Glutamatergic neuron (in vitro differentiated cells): Measurements from ENCODE around the gene MAP7D1. TPM values are rescaled to one million over a fixed set of nuclear protein-coding genes. Genes with fewer than 3 reads are reported as not detected.

Source experiments
- DNase-seq: peaks from one replicate; pipeline ENCODE4 v3.0.0; 2022
- H3K27ac Mint-ChIP-seq: one replicate; pipeline ENCODE4 v1.8.0; 2020; ENCODE audit warnings: mild to moderate bottlenecking, mixed read lengths, inconsistent platforms; ENCODE audit not compliant: unreplicated experiment
- H3K27me3 Mint-ChIP-seq: one replicate; pipeline ENCODE4 v1.8.0; 2020; ENCODE audit warnings: mild to moderate bottlenecking, moderate library complexity, mixed read lengths, inconsistent platforms; ENCODE audit not compliant: unreplicated experiment
- H3K36me3 Mint-ChIP-seq: one replicate; pipeline ENCODE4 v1.8.0; 2020; ENCODE audit warnings: mild to moderate bottlenecking, mixed read lengths, inconsistent platforms; ENCODE audit not compliant: unreplicated experiment
- H3K4me1 Mint-ChIP-seq: one replicate; pipeline ENCODE4 v1.8.0; 2020; ENCODE audit warnings: mild to moderate bottlenecking, low read depth, mixed read lengths, inconsistent platforms; ENCODE audit not compliant: unreplicated experiment
- H3K4me3 Mint-ChIP-seq: one replicate; pipeline ENCODE4 v1.8.0; 2020; ENCODE audit warnings: mild to moderate bottlenecking, mixed read lengths, inconsistent platforms; ENCODE audit not compliant: unreplicated experiment
- H3K9me3 Mint-ChIP-seq: one replicate; pipeline ENCODE4 v1.8.0; 2020; ENCODE audit warnings: mild to moderate bottlenecking, moderate library complexity, mixed read lengths, inconsistent platforms; ENCODE audit not compliant: unreplicated experiment
- total RNA-seq: library from RNA; stranded (reverse); fragmentation: NEBNext Ultra II Directional; extraction: Animal tissue kit (Norgen Biotek cat#: 25700); gene quantifications from one replicate; pipeline ENCODE4 v1.2.1, GENCODE V29; 2021; ENCODE audit not compliant: unreplicated experiment
- TF ChIP-seq, protein P1 (sequence below): fragments of 200-600 bp; sonication (generic); IDR thresholded peaks from one replicate; pipeline ENCODE4 v1.5.0; 2021; ENCODE audit not compliant: partially characterized antibody, unreplicated experiment

Gene MAP7D1
- total RNA-seq, 1 donor from 2014 or later: 152 TPM

DNA sequence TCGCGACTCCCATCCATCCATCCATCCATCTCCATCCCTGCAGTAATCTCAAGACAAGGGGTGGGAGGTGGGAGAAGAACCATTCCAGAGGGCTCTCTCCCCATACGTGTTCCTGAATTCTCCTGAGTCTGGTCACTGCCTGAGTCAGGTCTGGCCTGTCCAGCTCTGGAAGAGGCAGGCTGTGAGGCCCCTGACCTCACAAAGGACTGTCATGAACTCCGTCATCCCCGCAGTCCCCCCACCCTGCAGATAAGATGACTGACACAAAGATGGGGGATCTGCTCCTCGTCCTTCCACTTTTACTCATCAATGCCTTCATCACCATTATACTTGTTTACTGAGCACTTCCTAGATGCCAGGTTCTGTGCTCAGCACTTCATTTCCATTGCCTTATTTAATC lies 1.6 kb upstream of the MAP7D1 start:
- Mint-ChIP-seq H3K27ac (peak overlapping the region; percentile 22), H3K4me3 (peak overlapping the region; percentile 75), H3K4me1 (peaks cover 36% of the 10 kb centered on the region), H3K9me3 (peaks cover 10% of the 10 kb centered on the region), H3K27me3 (peaks cover 20% of the 10 kb centered on the region), H3K36me3 (no peaks in the 10 kb centered on the region)
- DNase-seq: no peak
- TF ChIP-seq, protein P1, sequence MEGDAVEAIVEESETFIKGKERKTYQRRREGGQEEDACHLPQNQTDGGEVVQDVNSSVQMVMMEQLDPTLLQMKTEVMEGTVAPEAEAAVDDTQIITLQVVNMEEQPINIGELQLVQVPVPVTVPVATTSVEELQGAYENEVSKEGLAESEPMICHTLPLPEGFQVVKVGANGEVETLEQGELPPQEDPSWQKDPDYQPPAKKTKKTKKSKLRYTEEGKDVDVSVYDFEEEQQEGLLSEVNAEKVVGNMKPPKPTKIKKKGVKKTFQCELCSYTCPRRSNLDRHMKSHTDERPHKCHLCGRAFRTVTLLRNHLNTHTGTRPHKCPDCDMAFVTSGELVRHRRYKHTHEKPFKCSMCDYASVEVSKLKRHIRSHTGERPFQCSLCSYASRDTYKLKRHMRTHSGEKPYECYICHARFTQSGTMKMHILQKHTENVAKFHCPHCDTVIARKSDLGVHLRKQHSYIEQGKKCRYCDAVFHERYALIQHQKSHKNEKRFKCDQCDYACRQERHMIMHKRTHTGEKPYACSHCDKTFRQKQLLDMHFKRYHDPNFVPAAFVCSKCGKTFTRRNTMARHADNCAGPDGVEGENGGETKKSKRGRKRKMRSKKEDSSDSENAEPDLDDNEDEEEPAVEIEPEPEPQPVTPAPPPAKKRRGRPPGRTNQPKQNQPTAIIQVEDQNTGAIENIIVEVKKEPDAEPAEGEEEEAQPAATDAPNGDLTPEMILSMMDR: no peak

DNA sequence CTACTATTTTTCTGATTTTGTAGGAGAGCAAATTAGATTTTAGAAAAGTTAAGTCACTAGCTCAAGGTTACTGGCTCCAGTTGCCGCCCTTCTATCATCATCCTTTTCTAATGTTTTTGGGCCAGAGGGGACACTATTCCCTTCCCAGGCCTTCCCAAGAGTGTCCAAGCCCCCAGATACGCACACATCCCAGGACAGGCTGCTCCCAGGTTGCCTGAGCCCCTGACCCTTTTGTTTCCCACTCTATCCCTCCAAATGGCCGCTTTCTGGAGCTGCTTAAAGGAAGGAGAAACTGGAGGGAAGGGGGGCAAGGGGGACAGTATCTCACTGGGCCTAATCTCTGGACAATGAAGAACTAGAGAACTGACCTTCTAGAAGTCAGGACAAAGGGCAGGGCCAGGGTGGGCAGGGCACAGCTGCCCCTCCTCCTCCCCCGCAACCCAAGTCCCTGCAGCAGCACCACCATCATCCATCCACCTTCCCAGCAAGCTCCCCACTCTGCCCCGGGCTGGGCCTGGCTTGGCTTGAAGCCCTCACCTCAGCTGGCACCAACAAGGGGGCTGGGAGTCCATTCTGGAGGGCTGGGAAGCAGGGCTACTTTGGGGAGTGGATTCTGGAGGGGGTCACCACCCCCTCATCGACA lies 1.1 kb upstream of the MAP7D1 start:
- peak overlapping the region; percentile 75 for H3K4me3 Mint-ChIP-seq
- TF ChIP-seq, protein P1: no peak
- H3K4me1 Mint-ChIP-seq: peaks cover 34% of the 10 kb centered on the region
- H3K36me3 Mint-ChIP-seq: no peaks in the 10 kb centered on the region
- DNase-seq: peak; percentile 41
- peak overlapping the region; percentile 77 for H3K27ac Mint-ChIP-seq
- peaks cover 7% of the 10 kb centered on the region for H3K9me3 Mint-ChIP-seq
- H3K27me3 Mint-ChIP-seq: peaks cover 20% of the 10 kb centered on the region

DNA sequence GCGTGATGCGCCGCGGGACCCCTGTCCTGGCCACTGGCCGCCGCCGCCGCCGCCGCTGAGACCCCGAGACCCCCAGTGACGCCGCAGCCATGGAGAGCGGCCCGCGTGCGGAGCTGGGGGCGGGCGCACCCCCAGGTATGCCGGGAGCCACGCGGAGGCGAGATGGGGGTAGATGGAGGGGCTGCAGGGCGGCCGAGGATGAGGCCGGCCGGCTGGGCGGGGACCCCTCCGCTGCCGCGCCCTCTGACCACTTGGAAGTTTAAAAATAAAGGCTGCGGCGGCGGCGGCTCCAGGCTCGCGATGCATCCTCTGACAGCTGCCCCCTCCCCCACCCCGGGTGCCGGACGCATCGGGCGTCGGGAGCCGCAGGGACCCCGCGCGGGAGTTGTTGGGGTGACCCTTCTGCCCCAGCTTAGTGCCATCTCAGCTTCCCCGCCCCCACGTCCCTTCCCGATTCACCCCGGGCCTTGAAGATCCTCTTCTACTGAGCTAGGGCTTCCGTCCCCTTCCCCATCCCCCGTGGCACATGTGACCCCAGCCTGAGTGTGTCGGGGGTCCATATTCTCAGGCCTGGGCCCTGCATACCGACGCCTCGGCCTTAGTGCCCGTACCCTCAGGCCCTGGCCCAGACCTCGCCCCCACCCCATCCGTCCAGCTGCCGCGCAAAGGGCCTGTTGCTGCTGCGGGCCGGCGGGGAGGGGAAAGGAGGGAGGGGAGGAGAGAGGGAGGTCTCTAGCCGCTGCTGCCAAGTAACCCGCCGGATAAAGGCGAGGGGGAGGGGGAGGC lies 562 bp downstream of the MAP7D1 start:
- peak; percentile 85 for DNase-seq
- no peaks in the 10 kb centered on the region for H3K36me3 Mint-ChIP-seq
- H3K4me3 Mint-ChIP-seq: peak overlapping the region; percentile 87
- peaks cover 33% of the 10 kb centered on the region for H3K4me1 Mint-ChIP-seq
- H3K9me3 Mint-ChIP-seq: peaks cover 3% of the 10 kb centered on the region
- TF ChIP-seq, protein P1: no peak
- peak overlapping the region; percentile 92 for H3K27ac Mint-ChIP-seq
- H3K27me3 Mint-ChIP-seq: peaks cover 16% of the 10 kb centered on the region

DNA sequence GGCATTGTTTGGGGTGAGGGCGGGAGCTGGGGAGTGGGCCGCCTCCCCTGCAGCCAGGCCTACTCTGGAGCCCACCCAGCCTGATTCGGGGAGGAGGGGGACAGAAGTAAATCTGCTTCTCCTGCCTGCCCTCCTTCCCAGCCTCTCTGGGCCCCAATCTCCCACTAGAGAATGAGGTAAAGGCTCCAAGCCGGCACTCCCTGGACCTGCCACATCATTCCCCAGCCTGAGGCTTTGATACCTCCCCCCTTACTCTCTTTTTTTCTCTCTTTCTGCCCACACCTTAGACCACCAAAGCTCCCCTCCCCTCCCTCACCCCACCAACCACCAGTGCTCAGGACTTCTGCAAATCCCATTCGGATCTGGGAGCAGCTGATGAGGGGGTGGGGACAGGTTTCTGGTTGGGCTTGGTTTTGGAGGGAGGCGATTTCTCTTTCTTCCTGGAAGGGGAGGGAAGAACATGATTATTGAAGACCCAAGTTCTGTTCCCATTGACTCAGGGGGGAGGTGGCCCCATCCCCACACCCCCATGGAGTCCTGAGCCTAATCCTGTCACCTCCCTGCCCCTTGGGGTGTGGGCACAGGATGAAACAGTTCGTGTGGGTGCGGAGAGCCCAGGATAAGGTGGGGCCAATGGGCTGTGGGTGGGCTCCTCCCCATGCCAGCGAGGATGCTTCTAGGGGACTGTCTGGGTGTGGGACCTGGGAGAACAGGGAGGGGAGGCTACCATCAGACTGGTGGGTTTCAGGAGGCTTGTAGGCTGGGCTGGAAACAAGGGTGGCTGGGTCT lies 1.3 kb downstream of the MAP7D1 start:
- peaks cover 18% of the 10 kb centered on the region for H3K27me3 Mint-ChIP-seq
- DNase-seq: no peak
- H3K4me1 Mint-ChIP-seq: peaks cover 32% of the 10 kb centered on the region
- TF ChIP-seq, protein P1: no peak
- H3K9me3 Mint-ChIP-seq: peaks cover 3% of the 10 kb centered on the region
- peak overlapping the region; percentile 75 for H3K27ac Mint-ChIP-seq
- no peaks in the 10 kb centered on the region for H3K36me3 Mint-ChIP-seq
- H3K4me3 Mint-ChIP-seq: peak overlapping the region; percentile 87
